GM19452 (cell line): ENCODE results near the gene PLEKHA6.

Experiments used
- ATAC-seq: cut with Tn5 transposase; IDR thresholded peaks from one replicate; pipeline ENCODE4 v1.9.1; 2021; ENCODE audit not compliant: unreplicated experiment

The PLEKHA6 gene

GRCh38 chr1:204288021-204288588 is 71.6 kb downstream of the PLEKHA6 start:
- no peak for ATAC-seq

DNA sequence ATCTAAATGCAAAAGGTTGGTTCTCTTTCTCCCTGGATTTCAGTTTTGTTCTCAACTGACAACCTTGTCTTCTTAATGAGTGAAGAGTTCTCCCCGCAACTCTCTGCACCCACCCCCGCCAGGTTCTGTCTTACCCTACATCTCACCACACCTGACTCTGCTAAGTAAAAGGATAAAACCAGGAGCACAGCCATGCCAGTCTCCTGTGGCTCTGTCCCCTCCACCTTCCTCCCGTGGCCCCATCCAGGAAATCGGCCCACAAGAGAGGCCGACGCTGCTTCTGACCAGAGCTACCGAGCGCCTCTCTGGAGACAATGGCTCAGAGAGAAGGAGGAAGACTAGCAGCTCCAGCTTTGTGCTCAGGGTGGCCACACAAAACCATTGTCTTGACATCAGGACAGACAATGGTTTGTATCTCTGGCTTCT is 72.2 kb downstream of the PLEKHA6 start:
- no peak for ATAC-seq

GRCh38 chr1:204286831-204287421 is 72.8 kb downstream of the PLEKHA6 start:
- ATAC-seq: no peak

DNA sequence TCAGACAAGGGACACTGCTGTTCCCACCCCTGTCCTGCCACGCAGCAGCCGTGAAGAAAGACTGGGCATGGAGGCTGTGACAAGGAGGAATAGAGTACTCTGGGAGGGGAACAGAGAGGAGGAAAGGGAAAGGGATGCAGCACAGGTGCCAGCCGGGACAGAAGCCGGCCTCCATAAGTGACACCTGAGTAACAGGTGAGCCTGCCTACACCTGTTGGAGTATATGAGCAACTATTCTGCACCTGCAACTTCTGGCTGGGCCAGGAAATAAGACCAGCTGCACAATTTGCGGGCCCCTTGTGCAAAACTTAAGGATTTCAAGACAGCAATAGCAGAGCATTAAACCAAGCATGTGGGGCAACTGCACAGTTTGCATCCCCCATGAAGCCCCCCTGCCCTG is 73.4 kb downstream of the PLEKHA6 start:
- ATAC-seq: no peak

DNA sequence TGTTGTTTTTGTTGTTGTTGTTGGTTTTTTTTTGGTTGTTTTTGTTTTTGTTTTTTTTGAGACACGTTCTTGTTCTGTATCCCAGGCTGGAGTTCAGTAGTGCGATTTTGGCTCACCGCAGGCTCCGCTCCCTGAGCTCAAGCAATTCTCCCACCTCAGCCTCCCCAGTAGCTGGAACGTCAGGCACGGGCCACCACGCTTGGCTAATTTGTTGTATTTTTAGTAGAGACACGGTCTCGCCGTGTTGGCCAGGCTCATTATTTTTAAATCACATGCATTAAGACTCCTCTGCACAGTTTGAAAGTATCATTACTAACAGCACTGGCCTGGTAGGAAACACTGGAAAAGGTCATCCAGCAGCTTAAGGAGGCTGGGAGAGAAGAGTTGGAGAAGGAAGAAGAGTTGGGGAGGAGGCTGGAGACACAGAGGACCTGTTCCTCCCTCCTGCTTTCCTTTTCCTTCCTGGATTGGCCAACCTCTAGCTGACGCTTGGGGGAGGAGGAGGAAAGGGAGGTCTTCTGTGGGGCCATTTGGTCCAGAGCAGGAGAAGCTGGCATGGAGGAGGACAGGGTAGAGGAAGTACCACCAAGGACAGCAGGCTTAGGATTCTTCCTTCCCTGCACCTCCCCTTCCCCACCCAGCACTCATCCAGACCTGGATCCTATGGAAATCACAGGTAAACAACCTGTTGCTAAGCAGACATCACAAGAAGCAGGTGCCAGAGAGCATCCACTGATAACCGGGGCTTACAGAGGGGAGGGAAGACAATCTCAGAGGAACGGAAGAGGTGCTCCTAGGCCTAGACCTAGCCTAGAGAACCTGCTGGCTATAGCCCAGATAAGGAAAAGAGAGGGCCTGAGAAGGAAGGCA is 74.1 kb downstream of the PLEKHA6 start:
- ATAC-seq: no peak

- no peak for ATAC-seq
These were observed 74.8 kb downstream of the PLEKHA6 start for GRCh38 chr1:204284929-204285328.

GRCh38 chr1:204283711-204284651 is 75.7 kb downstream of the PLEKHA6 start:
- ATAC-seq: no peak

GRCh38 chr1:204282761-204283221 is 76.9 kb downstream of the PLEKHA6 start:
- no peak for ATAC-seq

DNA sequence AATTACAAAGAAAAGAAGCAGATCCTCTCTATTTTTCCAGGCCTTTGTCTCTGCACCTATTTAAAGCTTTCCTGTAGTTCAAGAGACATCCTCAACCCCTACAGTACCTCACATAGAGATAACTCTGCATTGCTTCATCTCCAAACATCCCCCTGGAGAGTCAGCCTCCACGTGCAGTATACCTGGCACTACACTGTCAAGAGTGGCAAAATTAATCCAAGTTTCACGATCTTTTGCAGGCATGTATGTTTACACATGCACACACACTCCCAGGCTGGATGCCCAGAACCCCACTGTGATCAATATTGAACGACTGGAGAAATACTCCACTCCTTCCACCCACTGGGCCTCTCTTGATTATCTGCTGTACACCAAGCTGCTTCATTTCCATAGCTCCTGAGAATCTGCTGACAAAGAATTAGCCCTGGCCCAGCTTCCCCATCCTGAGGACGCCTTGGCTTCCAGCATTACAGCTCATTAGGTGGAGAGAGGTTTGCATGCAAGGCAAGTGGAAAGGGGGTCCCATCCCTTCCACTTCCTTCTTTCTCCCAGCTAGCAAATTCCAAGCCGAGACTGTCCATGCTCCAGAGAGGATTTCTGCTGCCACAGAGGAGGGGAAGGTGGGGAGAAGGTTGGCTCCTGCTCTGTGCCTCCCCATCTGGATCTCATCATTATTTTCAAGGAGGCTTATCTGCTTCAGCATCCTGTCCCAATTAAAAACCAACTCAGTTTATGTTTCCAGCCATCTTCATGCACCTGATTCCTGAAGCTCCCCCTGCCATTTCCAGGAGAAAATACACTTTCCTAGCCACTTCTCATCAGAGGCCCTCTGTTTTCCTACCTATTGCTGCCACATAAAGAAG is 79.4 kb downstream of the PLEKHA6 start:
- ATAC-seq: no peak

DNA sequence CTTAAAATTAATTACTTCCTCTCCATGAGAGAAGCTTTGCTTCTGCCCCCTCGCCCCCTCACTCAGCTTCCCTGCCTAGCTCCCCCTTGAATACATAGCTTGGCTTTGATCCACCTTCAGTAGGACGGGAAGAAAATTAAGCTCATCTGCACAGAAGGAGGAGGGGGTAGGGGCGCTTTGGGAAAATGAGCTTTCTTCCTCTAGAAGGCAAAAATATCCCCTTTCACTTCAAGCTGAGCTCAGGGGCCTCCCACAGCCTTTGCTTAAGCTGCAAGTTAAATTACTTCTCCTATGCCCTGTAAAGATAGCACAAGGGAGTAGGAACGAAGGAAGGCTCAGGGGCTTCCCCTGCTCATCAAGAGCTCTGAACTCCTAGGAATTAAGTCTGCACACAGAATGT is 80.8 kb downstream of the PLEKHA6 start:
- ATAC-seq: no peak

- no peak for ATAC-seq
These were observed 81.5 kb downstream of the PLEKHA6 start for GRCh38 chr1:204278251-204278650.

GRCh38 chr1:204277563-204278219 is 82.0 kb downstream of the PLEKHA6 start:
- ATAC-seq: no peak

GRCh38 chr1:204275695-204276370 is 83.9 kb downstream of the PLEKHA6 start:
- ATAC-seq: no peak

DNA sequence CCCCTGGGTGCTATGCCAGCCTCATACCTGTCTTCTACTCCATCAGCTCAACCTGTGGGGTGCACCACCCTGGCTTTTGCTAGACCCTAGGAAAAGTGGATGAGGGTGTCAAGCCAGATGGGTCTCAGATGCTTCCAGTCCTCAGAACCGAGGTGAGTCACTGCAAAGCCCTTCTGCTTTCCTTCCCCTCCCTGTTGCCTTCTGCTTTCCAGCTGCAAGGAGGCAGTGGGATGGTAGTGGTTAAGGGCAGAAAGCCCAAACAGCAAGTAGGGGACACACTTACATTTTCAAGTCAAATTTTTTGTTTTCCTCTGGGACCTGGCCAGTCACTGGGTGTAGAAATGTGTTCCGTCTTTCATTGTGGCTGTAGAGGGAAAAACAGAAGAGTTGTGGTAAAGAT is 85.3 kb downstream of the PLEKHA6 start:
- no peak for ATAC-seq

DNA sequence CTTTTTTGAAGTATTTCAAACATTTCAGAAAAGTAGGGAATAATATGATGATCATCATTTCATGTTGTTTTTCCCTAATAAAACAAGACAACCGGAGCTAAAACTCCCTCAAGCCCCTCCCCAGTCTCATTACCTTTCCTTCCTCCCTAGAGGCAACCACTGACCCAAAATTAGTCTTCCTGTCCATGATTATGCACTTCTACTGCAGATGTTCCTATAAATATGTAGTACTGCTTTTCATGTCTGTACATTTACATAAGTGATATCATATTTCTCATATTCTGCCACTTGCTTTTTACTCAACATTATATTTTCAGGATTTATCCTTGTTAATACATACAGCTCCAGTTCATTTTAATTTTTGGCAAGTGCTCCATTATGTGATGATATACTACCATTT is 87.2 kb downstream of the PLEKHA6 start:
- ATAC-seq: no peak

DNA sequence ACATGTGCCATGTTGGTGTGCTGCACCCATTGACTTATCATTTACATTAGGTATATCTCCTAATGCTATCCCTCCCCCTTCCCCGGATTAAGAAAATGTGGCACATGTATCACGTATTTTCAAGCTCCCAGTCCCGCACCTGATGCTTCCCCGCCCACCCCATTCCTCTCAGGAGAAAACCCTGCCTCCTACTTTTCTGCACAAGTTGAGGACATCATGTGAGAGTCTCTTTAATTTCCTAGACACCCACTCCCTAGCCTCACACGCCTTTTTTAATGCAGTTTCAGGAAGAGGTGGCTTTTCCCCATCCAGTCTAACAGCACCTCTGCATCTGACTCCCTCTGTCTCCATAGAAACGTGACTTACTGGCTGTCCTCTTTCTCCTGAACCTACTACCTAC is 87.8 kb downstream of the PLEKHA6 start:
- ATAC-seq: no peak

DNA sequence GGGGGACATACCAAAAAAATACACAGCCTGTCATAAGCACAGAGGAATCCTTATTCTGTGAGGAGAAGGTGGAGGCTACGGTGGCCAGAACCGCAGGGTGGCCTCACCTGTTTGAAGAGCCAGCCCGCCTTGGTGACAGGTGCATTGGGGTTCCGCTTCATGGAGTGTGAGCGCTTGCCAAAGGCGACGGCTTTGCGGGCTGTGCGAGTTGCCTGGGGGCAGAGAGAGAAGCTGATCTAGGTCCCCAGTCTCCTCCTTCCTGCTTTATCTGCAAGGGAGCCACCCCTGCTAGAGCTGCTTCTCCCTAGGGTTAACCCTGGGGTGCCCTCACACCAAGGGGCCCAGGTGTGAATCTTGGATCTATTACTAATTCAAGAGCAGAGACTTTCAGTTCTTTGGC is 91.6 kb downstream of the PLEKHA6 start:
- no peak for ATAC-seq

GRCh38 chr1:204267191-204267601 is 92.5 kb downstream of the PLEKHA6 start:
- no peak for ATAC-seq

DNA sequence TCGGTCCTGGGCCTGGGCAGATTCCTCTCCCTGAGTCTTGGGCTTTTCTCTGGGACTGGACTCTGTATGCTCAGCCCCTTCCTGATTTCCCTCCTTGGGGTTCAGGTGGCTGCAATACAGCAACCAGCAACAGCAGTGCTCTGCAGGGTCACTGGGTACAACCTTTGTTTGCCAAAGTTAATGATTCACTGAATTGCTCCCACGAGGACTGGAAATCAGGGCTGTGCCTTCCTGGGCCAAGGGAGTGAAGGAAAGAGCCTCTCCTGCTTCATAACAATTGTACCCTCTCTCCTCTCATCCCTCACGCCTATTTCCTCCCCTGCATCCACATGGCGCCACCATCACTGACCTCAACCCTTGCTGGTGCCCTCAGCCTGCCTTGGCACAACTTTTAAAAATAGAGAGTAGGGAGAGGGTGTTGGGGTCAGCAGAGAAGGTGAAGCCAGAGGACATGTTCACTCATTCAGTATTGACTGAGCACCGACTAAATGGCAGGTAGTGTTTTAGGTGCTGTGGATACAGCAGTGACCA is 93.2 kb downstream of the PLEKHA6 start:
- ATAC-seq: no peak
